Activated T-cell treated with anti-CD3 and anti-CD28 coated beads for 24 hours (primary cell): ENCODE data around the gene KLF16.
A peak's percentile ranks its signal among the peaks of the same experiment; 100 is the strongest.

Experiments
- DNase-seq: peaks from one replicate; pipeline ENCODE4 v3.0.0-alpha.2; 2020; ENCODE audit warnings: low read depth

The KLF16 gene

GRCh38 chr19:1822210-1822609 is 41.2 kb downstream of the KLF16 start:
- no peak for DNase-seq

DNA sequence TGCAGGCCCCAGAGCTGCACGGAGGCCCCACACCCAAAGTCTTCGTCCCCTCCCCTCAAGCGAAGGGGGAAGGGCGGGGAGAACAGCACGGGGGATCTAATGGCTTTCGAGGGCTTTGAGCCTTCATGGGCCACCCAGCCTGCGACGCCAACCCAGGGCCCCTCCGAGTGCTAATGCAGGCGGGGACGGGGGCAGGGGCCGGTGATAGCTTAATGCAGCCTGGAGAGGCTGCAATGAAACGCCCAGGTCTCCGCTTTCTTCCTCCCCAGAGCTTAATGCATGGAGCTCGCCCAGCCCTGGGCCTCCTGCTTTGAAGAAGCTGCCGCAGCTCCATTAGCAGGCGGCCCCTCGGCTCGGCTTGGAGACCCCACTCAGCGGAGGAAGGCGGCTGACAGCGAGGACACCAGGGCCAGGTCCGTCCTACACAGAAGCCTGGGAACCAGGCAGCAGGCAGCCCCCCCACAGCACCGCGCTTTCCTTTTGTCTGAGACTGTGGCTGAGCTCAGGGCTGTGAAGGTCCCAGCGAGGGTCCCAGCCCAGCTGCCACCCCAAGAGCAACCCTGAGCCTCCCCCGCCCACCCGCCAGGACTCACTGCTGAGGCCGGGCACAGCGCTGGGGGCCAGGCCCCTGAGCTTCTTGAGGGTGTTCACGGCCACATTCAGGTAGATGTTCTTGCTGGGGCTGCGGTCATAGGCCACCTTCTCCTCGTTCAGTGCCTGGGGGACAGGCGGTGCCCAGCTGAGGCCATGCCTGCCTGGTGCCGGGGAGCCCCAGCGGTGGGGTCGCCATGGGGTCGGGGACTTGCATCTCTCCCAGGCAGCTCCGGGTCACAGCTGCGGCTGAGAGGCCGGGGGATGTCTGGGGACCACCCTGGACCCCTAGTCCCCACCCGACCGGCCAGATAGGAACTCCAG is 43.8 kb downstream of the KLF16 start:
- DNase-seq, result no peak

GRCh38 chr19:1818549-1819195 is 44.7 kb downstream of the KLF16 start:
- no peak for DNase-seq

GRCh38 chr19:1817553-1818179 is 45.7 kb downstream of the KLF16 start:
- no peak for DNase-seq

DNA sequence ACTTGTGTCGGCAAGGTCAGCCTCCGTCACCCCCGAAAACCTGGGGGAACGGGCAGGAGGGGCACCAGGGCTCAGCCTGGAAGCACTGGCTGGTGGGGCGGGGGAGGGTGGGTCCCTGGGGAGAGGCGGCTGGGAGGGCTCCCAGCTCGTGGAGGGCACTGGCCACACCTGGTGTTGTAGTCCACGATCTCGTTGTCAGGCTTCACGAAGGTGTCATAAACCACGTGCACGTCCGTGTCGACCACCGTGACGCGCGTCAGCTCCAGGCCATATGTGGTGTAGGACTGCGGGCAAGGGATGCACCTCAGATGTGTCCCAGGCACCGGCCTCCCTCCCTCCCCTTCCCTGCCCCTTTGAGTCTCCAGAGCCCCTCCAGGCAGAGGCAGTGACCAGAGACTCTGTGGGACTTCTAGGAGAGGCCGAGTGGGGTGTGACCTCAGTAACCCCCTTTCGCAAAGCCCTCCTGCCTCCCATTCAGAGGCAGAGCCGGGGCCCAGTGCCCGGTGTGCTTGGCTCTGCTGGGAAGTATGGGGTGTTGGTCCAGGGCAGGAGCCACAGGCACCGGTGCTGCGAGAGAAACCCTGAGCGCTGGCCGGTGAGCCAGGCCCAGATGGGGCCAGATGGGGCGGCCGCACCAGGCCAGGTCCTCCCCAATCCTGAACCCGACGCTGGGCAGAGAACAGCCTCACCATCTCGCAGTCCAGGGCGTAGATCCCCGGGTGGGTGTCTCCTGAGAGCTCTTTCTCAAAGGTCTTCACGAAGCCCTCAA is 46.7 kb downstream of the KLF16 start:
- DNase-seq, result no peak

DNA sequence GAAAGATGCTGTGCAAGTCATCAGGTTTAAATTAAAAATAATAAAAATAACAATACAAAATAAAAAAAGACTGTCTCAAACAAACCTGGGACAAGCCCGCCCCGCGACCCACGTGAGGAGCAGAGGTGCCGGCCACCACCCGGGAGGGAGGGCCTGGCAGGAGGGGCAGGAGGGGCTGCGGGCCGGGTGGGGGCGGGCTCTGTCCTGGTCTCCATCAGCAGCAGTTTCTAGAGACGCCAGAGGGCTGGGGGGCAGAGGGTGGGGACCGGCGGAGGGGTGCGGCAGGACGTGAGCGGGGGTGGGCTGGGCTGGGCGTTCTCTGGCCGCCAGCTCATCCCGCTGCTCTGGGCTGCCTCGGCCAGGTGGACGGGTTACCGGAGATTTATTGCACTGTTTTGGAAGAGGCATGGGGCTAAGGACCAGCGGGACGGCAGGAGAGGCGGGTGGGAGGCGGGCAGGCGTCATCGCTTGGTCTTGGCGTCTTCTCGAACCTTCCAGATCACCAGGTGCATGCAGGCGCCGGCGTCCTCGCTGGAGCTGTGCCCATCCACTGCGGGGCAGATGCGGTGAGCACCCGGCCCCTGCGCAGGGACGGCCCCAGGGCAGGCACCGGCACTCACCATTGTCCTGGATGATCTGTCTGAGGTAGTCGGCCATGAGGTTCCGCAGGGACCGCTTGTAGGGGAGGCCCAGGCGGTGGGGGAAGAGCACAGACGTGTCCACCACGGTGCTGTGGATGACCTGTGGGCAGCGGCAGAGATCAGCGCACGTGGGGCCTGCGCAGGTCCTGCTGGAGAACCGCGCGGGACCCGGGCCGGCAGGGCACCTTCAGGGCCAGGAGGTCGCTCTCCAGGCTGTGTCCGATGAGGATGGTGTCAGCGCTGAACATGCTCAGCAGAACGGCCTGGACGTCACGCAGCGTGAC is 47.5 kb downstream of the KLF16 start:
- no peak for DNase-seq

DNA sequence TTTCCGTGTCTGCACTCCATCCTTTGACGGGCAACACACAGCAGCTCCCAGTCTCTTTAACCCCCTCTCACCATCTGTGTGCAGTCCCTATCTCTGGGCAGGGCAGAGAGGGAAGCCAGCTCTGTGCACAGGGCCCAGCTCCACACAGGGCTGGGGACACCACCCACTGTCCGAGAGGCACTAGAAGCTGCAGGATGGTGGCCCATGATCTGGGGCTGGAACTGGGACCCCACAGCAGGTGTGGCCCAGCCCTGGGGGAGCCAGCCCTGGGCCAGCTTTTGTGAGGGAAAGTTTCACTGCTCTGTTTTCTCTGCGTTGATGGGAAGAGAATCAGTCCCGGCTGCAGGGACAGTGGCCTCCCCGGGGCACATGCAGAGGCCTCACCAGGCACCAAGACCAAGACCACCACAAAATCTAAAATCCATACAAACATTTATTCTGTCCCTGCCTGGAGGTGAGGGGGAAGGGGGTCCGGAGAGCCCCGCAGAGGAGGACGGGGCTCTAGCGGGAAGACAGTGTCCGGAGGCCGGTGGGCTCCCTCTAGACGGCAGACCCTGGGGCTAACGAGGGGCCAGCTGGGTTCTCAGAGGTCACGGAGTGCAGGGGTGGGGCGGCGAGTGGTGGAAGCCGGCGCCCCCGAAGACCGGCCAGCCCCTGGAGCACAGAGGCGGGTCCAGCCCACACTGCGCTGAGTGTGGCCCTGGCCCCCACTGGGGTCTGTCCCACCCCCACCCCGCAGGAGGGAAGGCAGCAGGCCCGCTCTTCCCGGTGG is 48.4 kb downstream of the KLF16 start:
- DNase-seq, result no peak

- no peak for DNase-seq
Observed at GRCh38 chr19:1814391-1814790, 49.0 kb downstream of the KLF16 start.

GRCh38 chr19:1813192-1814182 is 49.9 kb downstream of the KLF16 start:
- no peak for DNase-seq

- peak; percentile 71 for DNase-seq
Observed at GRCh38 chr19:1812426-1813191, 50.8 kb downstream of the KLF16 start.

GRCh38 chr19:1811942-1812425 is 51.4 kb downstream of the KLF16 start, which contains the start of gene ATP8B3:
ATP8B3 (minus strand) TSS chr19:1812276; CDS start chr19:1811736, 540 bp downstream.
- DNase-seq, result no peak

- DNase-seq, result peak; percentile 39
Observed at GRCh38 chr19:1811472-1811894, 51.9 kb downstream of the KLF16 start.

DNA sequence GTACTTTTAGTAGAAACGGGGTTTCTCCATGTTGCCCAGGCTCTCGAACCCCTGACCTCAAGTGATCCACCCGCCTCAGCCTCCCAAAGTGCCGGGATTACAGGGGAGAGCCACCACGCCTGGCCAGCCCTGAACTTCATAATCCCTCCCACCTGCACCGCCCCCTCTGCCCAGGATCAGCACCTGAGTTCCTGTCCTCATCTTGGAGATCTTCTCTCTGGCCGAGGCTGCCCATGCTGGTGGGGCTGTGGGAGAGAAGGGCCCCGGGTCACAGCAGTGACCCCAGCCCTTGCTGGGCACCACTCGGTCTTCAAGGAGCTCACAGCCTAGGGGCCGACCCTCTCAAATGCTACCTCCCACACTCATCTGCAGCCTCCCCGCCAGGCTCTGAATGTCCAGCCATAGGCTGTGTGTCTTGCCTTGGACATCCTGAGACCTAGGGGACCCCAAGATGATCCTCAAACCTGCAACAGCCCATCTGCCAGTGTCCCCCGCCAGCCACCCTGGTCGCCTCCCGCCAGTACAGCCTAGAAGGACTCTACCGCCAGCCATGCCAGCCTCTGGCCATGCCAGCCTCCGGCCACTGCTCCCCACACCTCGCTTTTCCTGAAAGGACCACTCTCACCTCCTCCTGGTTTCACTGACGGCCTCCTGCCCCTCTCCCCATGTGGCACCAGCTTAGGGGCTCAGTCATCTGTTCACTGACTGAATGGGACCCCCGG is 52.8 kb downstream of the KLF16 start:
- no peak for DNase-seq

DNA sequence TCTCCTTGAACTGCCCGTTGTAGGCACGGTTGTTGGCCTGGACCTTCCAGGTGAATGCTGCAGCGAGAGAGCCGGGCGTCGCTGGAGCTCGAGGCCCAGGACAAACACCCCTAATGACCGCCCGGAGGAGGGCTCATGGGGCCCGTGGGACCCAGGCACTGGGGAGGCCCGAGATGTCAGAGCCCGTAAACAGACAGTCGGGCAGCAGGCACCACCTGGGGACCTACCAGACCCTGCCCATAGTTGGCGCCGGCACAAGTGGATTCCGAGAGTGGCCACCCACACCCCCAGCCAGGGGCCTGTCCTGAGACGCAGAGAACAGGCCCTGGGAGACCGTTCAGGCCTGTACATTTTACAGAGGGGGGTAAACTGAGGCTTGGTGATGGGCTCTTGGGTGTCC is 53.7 kb downstream of the KLF16 start:
- DNase-seq, result no peak

DNA sequence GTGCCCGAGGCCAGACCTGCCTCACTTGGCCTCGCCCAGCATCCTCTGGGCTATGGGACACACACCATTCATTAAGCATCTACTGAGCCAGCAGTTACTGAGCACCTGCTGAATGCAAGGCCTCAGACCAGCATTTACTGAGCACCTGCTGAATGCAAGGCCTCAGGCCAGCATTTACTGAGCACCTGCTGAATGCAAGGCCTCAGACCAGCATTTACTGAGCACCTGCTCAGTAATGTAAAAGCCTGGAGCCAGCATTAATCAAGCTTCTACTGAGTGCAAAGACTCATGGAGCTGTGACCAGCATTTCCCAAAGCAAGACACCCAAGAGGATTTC is 55.0 kb downstream of the KLF16 start:
- no peak for DNase-seq

DNA sequence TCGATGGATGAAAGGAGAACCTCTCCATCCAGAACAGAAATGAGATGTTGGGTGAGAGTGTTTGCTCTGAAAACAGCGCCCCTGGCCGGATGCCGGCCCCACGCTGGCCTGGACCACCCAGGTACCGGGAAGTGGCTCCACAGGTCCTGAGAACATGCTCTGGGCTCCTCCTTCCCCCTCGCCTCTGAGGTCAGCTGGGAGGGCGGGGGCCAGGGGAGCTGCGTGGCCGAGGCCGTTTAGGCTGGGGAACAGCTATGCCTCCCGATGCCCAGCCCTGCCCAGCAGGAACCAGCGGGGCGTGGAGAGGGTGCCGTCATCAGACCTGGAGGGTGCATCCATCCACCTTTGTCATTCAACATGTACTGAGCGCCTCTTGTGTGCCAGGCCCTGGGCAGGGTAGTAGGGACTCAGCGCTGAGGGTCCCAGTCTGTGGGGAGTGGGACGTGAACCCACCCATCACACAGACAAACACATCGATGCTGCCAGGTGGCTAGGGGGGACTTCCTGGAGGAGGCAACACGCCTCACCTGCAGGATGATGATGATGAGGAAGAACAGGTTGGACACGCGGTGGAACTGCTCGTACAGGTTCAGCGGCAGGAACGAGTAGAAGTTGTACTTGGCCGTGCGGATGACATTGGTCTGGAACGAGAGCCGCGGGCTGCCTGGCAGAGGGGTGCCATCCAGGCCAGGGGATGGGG is 55.5 kb downstream of the KLF16 start:
- DNase-seq, result no peak
